ENCODE results near the gene SDCBP2.

SDCBP2 gene

GRCh38 chr20:1328680-1329330 is at the start of gene SDCBP2:
Gene SDCBP2 (minus strand): TSS chr20:1329139. CDS start chr20:1320416, 8,723 bp downstream.
- no peak for DNase-seq

GRCh38 chr20:1378735-1379125 is 49.8 kb upstream of the SDCBP2 start:
- no peak for DNase-seq

- no peak for DNase-seq
Observed at GRCh38 chr20:1377984-1378734, 49.2 kb upstream of the SDCBP2 start.

GRCh38 chr20:1377341-1377871 is 48.5 kb upstream of the SDCBP2 start:
- DNase-seq: no peak

- no peak for DNase-seq
Observed at GRCh38 chr20:1376408-1377270, 47.7 kb upstream of the SDCBP2 start.

- DNase-seq: no peak
Observed at GRCh38 chr20:1376007-1376406, 47.1 kb upstream of the SDCBP2 start.

GRCh38 chr20:1375515-1375914 is 46.6 kb upstream of the SDCBP2 start:
- DNase-seq: no peak

- no peak for DNase-seq
Observed at GRCh38 chr20:1374246-1374645, 45.3 kb upstream of the SDCBP2 start.

- no peak for DNase-seq
Observed at GRCh38 chr20:1373614-1374013, 44.7 kb upstream of the SDCBP2 start.

GRCh38 chr20:1373036-1373435 is 44.1 kb upstream of the SDCBP2 start:
- DNase-seq: no peak

- no peak for DNase-seq
Observed at GRCh38 chr20:1371830-1372539, 43.0 kb upstream of the SDCBP2 start.

- DNase-seq: no peak
Observed at GRCh38 chr20:1371202-1371782, 42.4 kb upstream of the SDCBP2 start.

GRCh38 chr20:1370548-1371110 is 41.7 kb upstream of the SDCBP2 start:
- DNase-seq: no peak

GRCh38 chr20:1369970-1370369 is 41.0 kb upstream of the SDCBP2 start:
- no peak for DNase-seq

GRCh38 chr20:1368448-1369199 is 39.7 kb upstream of the SDCBP2 start:
- no peak for DNase-seq

GRCh38 chr20:1367479-1367878 is 38.5 kb upstream of the SDCBP2 start:
- DNase-seq: no peak

GRCh38 chr20:1364106-1364505 is 35.2 kb upstream of the SDCBP2 start:
- DNase-seq: no peak

- DNase-seq: no peak
Observed at GRCh38 chr20:1363522-1363921, 34.6 kb upstream of the SDCBP2 start.

GRCh38 chr20:1362484-1362883 is 33.5 kb upstream of the SDCBP2 start:
- DNase-seq: no peak

- no peak for DNase-seq
Observed at GRCh38 chr20:1360094-1360846, 31.3 kb upstream of the SDCBP2 start.

Data from NCI-H1930 (cell line).